GM19452 (cell line): ENCODE results near the gene TXNDC9.
"Not testable (repeated sequence)": the region's sequence is repeated elsewhere in the genome, so short reads cannot be mapped to it uniquely, and the experiment has no call there.

Experiments
- ATAC-seq: cut with Tn5 transposase; IDR thresholded peaks from one replicate; pipeline ENCODE4 v1.9.1; 2021; ENCODE audit not compliant: unreplicated experiment

The TXNDC9 gene

DNA sequence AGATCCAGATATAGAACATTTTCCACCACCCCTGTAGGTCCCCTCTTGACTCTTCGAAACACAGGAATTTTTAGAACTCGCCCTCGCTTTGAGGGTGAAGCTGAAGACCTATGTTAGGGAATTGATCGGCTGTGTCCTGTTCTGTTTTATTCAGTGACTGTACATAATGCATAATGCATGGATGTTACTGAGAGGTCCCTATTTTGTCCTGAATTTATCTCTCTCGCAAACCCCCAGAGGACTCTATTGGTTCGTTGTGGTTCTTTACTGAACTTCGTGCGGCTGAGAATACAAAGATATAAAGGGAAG, 625 bp upstream of the TXNDC9 start:
- peak; percentile 12 for ATAC-seq

DNA sequence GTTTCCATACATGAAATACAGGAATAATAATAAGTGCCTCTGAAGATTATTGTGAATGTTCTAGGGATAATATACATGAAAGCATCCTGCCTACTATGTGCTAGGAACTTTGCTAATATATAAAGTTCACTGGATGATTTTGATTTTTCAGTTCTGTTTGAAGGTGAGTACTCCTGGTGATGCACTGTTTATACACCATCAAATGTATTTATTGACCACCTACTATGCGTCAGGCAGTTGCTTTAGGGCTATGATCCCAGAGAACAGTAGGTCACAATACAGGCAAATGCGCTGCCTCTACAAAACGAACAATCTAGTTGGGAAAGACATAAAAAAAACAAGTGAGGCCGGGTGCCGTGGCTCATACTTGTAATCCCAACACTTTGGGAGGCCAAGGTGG, 10.7 kb downstream of the TXNDC9 start:
- no peak for ATAC-seq

DNA sequence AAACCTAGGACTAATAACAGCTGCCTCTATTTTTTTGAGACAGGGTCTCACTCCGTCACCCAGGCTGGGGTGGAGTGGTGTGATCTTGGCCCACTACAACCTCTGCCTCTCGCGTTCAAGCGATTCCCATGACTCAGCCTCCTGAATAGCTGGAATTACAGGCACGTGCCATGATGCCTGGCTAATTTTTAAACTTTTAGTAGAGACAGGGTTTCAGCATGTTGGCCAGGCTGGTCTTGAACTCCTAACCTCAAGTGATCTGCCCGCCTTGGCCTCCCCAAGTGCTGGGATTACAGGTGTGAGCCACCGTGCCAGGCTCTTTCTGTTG, 18.3 kb downstream of the TXNDC9 start:
- ATAC-seq, result not testable (repeated sequence)

DNA sequence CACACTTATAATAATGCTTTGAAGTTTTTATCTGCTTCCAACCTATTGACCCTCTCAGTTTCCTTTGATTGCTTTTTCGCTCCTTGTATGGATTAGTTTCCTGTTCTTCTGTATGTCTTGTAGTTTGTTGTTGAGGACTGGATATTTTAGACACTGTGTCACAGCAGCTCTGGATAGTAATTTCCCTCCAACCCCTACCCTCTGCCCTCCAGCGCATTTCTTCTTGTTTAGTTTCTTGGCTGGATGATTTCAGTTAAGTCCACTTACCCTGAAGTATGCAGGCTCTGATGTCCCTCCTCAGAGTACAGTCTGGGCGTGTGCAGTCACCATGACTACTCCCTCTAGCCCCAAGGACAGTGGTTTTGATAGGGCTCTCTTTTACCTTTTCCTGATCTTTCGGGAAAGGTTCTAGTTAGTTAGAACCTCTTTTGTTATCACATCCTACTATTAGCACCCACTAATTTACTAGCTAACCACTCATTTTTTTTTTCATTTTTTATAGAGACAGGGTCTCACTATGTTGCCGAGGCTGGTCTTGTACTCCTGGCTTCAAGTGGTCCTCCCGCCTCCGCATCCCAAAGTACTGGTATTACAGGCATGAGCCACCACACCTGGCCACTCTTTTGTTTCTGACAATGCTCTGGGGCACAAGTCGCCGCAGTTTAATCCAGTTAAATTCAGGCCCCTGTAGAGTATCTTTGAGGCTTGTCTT, 18.8 kb downstream of the TXNDC9 start:
- no peak for ATAC-seq

DNA sequence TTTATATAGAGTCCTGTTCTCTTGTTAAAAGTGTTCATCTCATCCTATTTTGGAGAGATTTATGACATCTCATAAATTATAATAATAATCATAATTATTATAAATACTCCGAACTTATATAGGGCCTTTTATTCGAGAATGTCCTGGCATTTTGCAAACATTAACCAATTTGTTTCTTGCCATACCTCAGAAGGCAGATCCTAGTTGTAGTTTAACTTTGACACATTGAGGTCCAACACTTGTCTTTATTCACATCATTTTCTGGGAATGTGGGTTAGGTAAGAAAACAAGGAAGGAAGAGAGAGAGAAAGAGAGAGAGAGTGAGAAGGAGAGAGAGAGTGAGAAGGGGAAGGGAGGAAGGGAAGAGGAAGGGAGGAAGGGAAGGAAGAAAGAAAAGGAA, 35.0 kb downstream of the TXNDC9 start, which contains the start of gene LYG1:
TSS of gene LYG1 (minus strand) at position 101 of the 400 bp plus-strand sequence. CDS start 5,527 bp downstream, outside the sequence.
- ATAC-seq, result not testable (repeated sequence)

DNA sequence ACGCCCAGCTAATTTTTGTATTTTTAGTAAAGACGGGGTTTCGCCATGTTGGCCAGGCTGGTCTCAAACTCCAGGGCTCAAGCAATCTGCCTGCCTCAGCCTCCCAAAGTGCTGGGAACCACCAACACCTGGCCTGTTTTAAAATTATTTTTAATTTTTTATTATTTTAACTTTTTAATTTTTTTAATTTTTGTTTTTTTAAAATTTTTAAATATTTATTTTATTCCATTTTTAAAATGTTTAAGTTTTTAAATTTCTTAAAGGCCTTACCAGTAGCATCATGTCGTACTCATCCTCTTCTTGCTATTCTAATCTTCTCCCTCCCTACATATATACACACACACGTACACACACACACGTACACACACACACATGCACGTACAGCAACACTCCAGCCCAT, 36.6 kb downstream of the TXNDC9 start:
- ATAC-seq, result no peak

DNA sequence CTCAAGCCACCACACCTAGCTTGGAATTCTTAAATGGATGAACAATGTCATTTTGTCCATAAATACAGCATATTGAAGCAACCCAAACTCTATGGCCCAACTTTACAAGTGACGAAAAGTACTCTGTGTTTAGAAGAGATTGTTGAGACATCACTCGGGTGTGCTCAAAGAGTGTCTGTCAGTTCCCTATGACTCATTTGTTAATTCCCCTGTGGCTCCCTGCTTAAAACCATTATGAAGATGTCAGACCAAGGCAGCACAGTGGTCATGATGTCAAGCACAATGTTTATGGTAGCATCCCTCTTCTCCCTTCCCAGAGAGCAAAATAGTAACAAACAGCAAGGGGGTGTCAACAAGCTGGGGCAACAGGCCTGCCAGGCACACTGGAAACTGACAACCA, 38.1 kb downstream of the TXNDC9 start:
- ATAC-seq, result no peak

DNA sequence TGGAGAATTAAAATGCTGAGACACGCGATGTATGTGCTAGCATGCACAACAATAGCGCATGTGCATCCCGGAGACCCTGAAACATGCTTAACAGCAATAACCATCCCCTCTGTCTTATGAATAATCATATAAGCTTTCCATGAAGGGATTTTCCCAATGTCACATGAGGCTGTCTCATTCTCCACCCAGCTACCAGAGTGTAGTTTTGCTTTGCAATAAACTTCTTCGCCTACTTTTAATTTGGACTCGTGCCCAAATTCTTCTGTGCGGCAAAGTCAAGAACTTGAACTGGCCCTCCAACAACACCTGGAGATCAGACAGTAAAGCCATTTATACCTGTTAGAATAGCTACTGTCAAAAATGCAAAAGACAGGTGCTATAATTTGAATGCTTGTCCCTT, 50.6 kb downstream of the TXNDC9 start:
- no peak for ATAC-seq

DNA sequence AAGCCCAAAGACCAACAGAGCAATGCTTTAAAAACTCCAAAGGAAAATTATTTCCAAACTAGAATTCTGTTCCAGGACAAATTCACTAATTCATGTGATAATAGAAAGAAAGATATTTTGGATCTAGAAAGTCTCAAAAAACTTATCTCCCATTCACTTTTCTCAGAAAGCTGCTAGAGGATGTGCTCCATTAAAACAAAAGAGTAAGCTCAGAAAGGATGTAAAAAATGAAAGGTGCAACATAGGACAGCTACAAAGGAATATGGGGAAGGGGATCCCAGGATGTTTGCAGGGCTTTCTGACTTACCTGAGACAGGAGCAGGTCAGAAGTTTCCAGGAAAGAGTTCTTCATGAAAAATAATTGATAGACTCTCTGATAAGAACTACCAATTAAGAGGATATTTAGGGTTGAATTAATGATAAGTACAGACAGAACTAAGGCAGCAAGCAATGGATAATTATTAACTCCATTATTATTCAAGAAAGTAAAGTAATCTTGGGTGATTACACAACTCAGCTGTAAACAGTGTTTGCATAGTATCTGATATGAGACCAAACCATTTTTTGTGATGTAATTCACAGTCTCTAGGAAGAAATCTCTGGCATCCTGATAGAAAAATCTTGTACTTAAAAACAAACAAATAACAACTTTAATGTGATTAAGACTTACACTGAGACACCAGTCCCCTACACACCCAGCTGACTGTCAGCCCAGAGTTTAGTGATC, 56.0 kb downstream of the TXNDC9 start:
- ATAC-seq, result no peak

DNA sequence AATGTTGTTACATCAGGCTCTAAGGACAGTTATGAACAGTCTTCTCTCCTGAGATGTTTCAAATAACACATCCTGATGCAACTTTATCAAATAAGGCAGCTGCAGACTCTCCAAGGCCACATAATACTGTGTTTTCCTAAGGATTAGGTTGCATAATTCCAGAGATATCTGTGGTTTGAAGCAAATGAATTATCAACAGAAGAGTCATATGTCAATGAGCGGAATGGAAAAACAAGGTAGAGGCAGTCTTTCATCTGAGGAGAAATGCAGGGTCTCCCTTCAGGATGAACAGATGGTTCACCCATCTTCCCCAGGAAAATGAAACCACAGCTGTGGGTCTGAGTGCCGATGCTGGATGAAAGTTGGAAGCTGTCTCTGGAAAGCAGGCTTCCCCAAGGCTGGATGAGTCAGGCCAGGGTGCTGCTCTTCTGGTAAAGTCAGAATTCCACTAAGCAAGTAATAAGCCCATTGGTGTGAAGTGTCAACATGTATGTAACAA, 57.3 kb downstream of the TXNDC9 start:
- no peak for ATAC-seq

DNA sequence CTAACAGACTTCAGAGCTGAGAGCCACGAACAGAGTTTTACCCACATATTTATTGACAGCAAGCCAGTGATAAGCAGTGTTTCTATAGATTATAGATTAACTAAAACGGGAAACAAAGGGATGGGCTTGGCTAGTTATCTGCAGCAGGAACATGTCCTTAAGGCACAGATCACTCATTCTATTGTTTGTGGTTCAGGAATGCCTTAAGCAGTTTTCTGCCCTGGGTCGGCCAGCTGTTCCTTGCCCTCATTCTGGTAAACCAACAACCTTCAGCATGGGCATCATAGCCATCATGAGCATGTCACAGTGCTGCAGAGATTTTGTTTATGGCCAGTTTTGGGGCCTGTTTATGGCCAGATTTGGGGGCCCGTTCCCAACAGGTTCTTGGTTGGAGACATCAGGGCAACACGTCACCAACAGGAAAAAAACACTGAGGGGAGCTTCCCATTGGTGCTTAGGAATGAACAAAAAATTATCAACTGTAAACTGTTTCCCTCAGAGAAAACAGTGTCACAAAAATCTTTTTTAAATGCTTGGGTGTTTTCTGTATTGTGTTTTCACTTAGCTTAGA, 57.9 kb downstream of the TXNDC9 start:
- not testable (repeated sequence) for ATAC-seq

DNA sequence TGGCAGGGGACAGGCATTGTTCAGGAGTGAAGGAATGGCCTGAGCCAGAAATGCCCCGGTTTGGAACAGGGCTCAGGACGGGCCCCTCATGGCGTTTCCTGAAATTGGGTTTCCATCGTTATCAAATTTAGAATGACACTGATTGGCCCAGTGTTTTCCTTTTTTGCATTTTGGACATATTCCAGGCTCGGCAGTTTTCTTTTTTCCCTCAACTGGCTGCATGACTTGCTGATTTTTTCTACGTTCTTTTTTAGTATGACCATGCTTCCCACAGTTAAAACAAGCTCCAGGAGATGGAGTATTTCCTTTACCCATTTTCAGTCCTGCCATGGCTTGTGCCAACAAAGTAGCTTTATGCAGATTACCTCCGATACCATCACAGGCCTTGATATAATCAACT, 60.3 kb downstream of the TXNDC9 start:
- no peak for ATAC-seq
